Measurements from ENCODE around the gene TRABD2B. TPM values are rescaled to one million over a fixed set of nuclear protein-coding genes. Genes with fewer than 3 reads are reported as not detected.

The TRABD2B gene
- total RNA-seq, 1 experiment from 2014 or later: not detected

- DNase-seq (ENCODE audit: low read depth): no peak
These were observed 85.8 kb downstream of the TRABD2B start for GRCh38 chr1:47911424-47911823.

- DNase-seq (ENCODE audit: low read depth): no peak
These were observed 88.9 kb downstream of the TRABD2B start for GRCh38 chr1:47908258-47908657.

- no peak for DNase-seq (ENCODE audit: low read depth)
These were observed 90.0 kb downstream of the TRABD2B start for GRCh38 chr1:47907177-47907528.

- no peak for DNase-seq (ENCODE audit: low read depth)
These were observed 90.5 kb downstream of the TRABD2B start for GRCh38 chr1:47906527-47907176.

GRCh38 chr1:47906009-47906432 is 91.2 kb downstream of the TRABD2B start:
- DNase-seq (ENCODE audit: low read depth): peak; percentile 75

GRCh38 chr1:47903723-47904122 is 93.5 kb downstream of the TRABD2B start:
- no peak for DNase-seq (ENCODE audit: low read depth)

GRCh38 chr1:47901001-47901575 is 96.1 kb downstream of the TRABD2B start:
- DNase-seq (ENCODE audit: low read depth): no peak

- DNase-seq (ENCODE audit: low read depth): no peak
These were observed 98.9 kb downstream of the TRABD2B start for GRCh38 chr1:47898133-47898845.

- DNase-seq (ENCODE audit: low read depth): no peak
These were observed 101.7 kb downstream of the TRABD2B start for GRCh38 chr1:47895279-47896125.

- DNase-seq (ENCODE audit: low read depth): peak; percentile 91
These were observed 102.5 kb downstream of the TRABD2B start for GRCh38 chr1:47894410-47895278.

- no peak for DNase-seq (ENCODE audit: low read depth)
These were observed 103.8 kb downstream of the TRABD2B start for GRCh38 chr1:47893412-47893811.

GRCh38 chr1:47890779-47891178 is 106.4 kb downstream of the TRABD2B start:
- no peak for DNase-seq (ENCODE audit: low read depth)

GRCh38 chr1:47888294-47888629 is 108.9 kb downstream of the TRABD2B start:
- DNase-seq (ENCODE audit: low read depth): no peak

- DNase-seq (ENCODE audit: low read depth): no peak
These were observed 109.5 kb downstream of the TRABD2B start for GRCh38 chr1:47887475-47888293.

GRCh38 chr1:47887060-47887459 is 110.1 kb downstream of the TRABD2B start:
- DNase-seq (ENCODE audit: low read depth): no peak

GRCh38 chr1:47886141-47886540 is 111.0 kb downstream of the TRABD2B start:
- DNase-seq (ENCODE audit: low read depth): no peak

- DNase-seq (ENCODE audit: low read depth): no peak
These were observed 111.9 kb downstream of the TRABD2B start for GRCh38 chr1:47885062-47885830.

GRCh38 chr1:47883963-47884362 is 113.2 kb downstream of the TRABD2B start:
- no peak for DNase-seq (ENCODE audit: low read depth)
